HEK293 (cell line): ENCODE results near the gene UNC13A.

Experiments used
- TRIM28 ChIP-seq: IDR thresholded peaks from 2 replicates; pipeline ENCODE4 v1.6.1; 2011; ENCODE audit warnings: low read length, control low read depth, borderline replicate concordance
- ZNF2 ChIP-seq: fragments of 450-650 bp; formaldehyde crosslinking; IDR thresholded peaks from 2 replicates; pipeline ENCODE4 v1.5.1; 2016; ENCODE audit warnings: missing biosample characterization, missing genetic modification characterization
- TF ChIP-seq, protein P1 (sequence below): fragments of 450-650 bp; formaldehyde crosslinking; IDR thresholded peaks from 2 replicates; pipeline ENCODE4 v1.5.1; 2016; ENCODE audit warnings: missing biosample characterization, missing genetic modification characterization

DNA sequence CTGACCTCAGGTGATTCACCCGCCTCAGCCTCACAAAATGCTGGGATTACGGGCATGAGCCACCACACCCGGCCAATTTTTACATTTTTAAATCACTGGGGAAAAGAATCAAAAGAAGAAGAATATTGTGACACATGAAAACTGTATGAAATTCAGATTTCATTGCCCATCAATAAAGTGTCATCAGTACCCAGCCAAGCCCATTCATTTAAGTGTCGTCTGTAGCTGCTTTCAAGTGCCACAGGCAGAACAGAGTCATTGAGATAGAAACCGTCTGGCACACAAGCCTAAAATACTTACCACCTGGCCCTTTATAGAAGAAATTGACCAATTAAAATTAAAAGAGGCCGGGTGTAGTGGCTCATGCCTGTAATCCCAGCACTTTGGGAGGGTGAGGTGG lies 117.4 kb downstream of the UNC13A start:
- TF ChIP-seq ZNF2 (no peak), TRIM28 (no peak)
- TF ChIP-seq, protein P1, sequence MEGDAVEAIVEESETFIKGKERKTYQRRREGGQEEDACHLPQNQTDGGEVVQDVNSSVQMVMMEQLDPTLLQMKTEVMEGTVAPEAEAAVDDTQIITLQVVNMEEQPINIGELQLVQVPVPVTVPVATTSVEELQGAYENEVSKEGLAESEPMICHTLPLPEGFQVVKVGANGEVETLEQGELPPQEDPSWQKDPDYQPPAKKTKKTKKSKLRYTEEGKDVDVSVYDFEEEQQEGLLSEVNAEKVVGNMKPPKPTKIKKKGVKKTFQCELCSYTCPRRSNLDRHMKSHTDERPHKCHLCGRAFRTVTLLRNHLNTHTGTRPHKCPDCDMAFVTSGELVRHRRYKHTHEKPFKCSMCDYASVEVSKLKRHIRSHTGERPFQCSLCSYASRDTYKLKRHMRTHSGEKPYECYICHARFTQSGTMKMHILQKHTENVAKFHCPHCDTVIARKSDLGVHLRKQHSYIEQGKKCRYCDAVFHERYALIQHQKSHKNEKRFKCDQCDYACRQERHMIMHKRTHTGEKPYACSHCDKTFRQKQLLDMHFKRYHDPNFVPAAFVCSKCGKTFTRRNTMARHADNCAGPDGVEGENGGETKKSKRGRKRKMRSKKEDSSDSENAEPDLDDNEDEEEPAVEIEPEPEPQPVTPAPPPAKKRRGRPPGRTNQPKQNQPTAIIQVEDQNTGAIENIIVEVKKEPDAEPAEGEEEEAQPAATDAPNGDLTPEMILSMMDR (tag by site-specific recombination), result no peak
